GM18498 (cell line): ENCODE measurements around the gene PACRG.

Source experiments
- ATAC-seq: cut with Tn5 transposase; IDR thresholded peaks from one replicate; pipeline ENCODE4 v1.9.1; 2021; ENCODE audit warnings: mild to moderate bottlenecking, moderate library complexity; ENCODE audit not compliant: unreplicated experiment

The PACRG gene

GRCh38 chr6:163127587-163127986 lies 399.8 kb downstream of the PACRG start:
- no peak for ATAC-seq

GRCh38 chr6:163128324-163128723 lies 400.6 kb downstream of the PACRG start:
- no peak for ATAC-seq

GRCh38 chr6:163132050-163132750 lies 404.4 kb downstream of the PACRG start:
- ATAC-seq, result no peak

GRCh38 chr6:163133017-163133416 lies 405.2 kb downstream of the PACRG start:
- ATAC-seq, result no peak

GRCh38 chr6:163133691-163134090 lies 405.9 kb downstream of the PACRG start:
- ATAC-seq, result no peak

- no peak for ATAC-seq
Measured at GRCh38 chr6:163136681-163137397, 409.1 kb downstream of the PACRG start.

- no peak for ATAC-seq
Measured at GRCh38 chr6:163137398-163137881, 409.7 kb downstream of the PACRG start.

GRCh38 chr6:163146036-163146435 lies 418.3 kb downstream of the PACRG start:
- no peak for ATAC-seq

- no peak for ATAC-seq
Measured at GRCh38 chr6:163147994-163148393, 420.2 kb downstream of the PACRG start.

- no peak for ATAC-seq
Measured at GRCh38 chr6:163148451-163149278, 420.9 kb downstream of the PACRG start.

GRCh38 chr6:163149279-163149848 lies 421.6 kb downstream of the PACRG start:
- ATAC-seq, result no peak

GRCh38 chr6:163151212-163151611 lies 423.4 kb downstream of the PACRG start:
- no peak for ATAC-seq

GRCh38 chr6:163152701-163153100 lies 424.9 kb downstream of the PACRG start:
- no peak for ATAC-seq

GRCh38 chr6:163159110-163159509 lies 431.3 kb downstream of the PACRG start:
- ATAC-seq, result no peak

- ATAC-seq, result no peak
Measured at GRCh38 chr6:163159689-163160088, 431.9 kb downstream of the PACRG start.

- no peak for ATAC-seq
Measured at GRCh38 chr6:163162007-163162873, 434.5 kb downstream of the PACRG start.

- no peak for ATAC-seq
Measured at GRCh38 chr6:163162874-163163213, 435.1 kb downstream of the PACRG start.

GRCh38 chr6:163164175-163164900 lies 436.6 kb downstream of the PACRG start:
- ATAC-seq, result no peak

- no peak for ATAC-seq
Measured at GRCh38 chr6:163165155-163165910, 437.6 kb downstream of the PACRG start.
